Measurements from ENCODE around the gene P2RY12.

- TF ChIP-seq CTCF (IDR thresholded peaks at IDR 0.05) (no peak), POLR2A (IDR thresholded peaks at IDR 0.05) (no peak)
Measured at GRCh38 chr3:151346292-151346691, 38.3 kb downstream of the P2RY12 start.
